ENCODE data around the gene FCN3.

DNA sequence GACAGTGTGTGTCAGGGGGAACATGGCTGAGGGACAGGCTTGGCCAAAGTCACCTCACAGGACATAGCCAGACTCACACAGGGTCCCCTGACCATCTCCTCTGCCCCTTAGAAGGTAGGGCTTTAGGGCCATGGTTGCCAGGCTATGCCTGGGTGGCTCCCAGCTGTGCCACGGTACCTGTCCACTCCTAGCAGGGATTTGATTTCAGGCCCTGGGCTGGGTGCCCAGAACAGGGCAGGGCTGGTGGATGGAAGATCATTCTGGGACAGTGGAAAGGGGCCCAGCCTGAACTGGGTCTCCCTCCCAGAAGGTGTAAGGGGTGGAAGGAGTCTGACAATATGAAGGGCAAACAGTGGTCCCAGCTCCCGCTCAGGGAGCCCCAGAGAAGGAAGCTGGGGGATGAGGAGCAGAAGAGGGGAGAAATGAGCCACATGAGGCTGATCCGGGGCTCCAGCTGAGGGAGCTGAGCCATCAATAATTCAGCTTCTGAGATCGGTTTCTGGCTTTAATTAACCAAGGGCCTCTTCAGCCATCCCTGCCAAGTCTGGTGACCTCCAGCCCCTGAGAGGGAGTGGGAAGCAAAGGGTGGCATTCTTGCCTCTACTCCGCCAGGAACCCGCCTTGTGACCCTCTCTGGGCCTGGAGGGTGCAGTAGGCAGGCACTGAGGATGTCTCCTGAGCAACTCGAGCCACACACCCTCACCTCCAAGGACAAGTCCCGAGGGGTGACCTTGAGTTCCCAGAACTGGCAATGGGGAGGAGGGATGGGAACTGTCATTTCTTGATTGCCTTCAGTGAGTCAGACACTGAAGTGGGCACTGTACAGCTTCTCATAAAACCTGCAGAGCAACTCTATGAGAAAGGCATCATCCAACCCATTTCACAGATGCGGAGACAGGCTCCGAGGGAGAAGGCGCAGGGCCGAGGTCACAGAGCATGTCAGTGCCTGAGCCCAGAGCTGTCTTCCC is 6.4 kb upstream of the FCN3 start:
- TF ChIP-seq, protein P1, sequence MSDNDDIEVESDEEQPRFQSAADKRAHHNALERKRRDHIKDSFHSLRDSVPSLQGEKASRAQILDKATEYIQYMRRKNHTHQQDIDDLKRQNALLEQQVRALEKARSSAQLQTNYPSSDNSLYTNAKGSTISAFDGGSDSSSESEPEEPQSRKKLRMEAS (IDR thresholded peaks at IDR 0.05): no peak
- TF ChIP-seq, protein P2, sequence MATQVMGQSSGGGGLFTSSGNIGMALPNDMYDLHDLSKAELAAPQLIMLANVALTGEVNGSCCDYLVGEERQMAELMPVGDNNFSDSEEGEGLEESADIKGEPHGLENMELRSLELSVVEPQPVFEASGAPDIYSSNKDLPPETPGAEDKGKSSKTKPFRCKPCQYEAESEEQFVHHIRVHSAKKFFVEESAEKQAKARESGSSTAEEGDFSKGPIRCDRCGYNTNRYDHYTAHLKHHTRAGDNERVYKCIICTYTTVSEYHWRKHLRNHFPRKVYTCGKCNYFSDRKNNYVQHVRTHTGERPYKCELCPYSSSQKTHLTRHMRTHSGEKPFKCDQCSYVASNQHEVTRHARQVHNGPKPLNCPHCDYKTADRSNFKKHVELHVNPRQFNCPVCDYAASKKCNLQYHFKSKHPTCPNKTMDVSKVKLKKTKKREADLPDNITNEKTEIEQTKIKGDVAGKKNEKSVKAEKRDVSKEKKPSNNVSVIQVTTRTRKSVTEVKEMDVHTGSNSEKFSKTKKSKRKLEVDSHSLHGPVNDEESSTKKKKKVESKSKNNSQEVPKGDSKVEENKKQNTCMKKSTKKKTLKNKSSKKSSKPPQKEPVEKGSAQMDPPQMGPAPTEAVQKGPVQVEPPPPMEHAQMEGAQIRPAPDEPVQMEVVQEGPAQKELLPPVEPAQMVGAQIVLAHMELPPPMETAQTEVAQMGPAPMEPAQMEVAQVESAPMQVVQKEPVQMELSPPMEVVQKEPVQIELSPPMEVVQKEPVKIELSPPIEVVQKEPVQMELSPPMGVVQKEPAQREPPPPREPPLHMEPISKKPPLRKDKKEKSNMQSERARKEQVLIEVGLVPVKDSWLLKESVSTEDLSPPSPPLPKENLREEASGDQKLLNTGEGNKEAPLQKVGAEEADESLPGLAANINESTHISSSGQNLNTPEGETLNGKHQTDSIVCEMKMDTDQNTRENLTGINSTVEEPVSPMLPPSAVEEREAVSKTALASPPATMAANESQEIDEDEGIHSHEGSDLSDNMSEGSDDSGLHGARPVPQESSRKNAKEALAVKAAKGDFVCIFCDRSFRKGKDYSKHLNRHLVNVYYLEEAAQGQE (IDR thresholded peaks at IDR 0.05): no peak
- TF ChIP-seq POLR2A (IDR thresholded peaks at IDR 0.05; ENCODE audit: low read length) (no peak), MAFK (IDR thresholded peaks at IDR 0.05; ENCODE audit: partially characterized antibody) (no peak), MAZ (IDR thresholded peaks at IDR 0.05; ENCODE audit: borderline replicate concordance, low read depth, low read length) (no peak), SREBF2 (IDR thresholded peaks at IDR 0.05) (no peak), FOSL2 (IDR thresholded peaks at IDR 0.05) (no peak), FOSL2 (CRISPR knock-in tag; IDR thresholded peaks at IDR 0.05) (no peak), CHD2 (IDR thresholded peaks at IDR 0.05; ENCODE audit: low read length, partially characterized antibody) (no peak), NPAS2 (CRISPR knock-in tag; IDR thresholded peaks at IDR 0.05; ENCODE audit: borderline replicate concordance) (no peak), HDAC2 (IDR thresholded peaks at IDR 0.05) (no peak), RCOR1 (IDR thresholded peaks at IDR 0.05; ENCODE audit: low read depth, low read length) (no peak)
- TF ChIP-seq, protein P3, sequence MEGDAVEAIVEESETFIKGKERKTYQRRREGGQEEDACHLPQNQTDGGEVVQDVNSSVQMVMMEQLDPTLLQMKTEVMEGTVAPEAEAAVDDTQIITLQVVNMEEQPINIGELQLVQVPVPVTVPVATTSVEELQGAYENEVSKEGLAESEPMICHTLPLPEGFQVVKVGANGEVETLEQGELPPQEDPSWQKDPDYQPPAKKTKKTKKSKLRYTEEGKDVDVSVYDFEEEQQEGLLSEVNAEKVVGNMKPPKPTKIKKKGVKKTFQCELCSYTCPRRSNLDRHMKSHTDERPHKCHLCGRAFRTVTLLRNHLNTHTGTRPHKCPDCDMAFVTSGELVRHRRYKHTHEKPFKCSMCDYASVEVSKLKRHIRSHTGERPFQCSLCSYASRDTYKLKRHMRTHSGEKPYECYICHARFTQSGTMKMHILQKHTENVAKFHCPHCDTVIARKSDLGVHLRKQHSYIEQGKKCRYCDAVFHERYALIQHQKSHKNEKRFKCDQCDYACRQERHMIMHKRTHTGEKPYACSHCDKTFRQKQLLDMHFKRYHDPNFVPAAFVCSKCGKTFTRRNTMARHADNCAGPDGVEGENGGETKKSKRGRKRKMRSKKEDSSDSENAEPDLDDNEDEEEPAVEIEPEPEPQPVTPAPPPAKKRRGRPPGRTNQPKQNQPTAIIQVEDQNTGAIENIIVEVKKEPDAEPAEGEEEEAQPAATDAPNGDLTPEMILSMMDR (IDR thresholded peaks at IDR 0.05): no peak
- TF ChIP-seq, protein P4, sequence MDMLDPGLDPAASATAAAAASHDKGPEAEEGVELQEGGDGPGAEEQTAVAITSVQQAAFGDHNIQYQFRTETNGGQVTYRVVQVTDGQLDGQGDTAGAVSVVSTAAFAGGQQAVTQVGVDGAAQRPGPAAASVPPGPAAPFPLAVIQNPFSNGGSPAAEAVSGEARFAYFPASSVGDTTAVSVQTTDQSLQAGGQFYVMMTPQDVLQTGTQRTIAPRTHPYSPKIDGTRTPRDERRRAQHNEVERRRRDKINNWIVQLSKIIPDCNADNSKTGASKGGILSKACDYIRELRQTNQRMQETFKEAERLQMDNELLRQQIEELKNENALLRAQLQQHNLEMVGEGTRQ (IDR thresholded peaks at IDR 0.05): no peak

All from A549 (cell line).